Stomach (tissue), 4 donors: ENCODE measurements around the gene NAV2.

Experiments used
- EP300 ChIP-seq: sonication (generic); formaldehyde crosslinking; IDR thresholded peaks from one replicate; pipeline ENCODE4 v1.6.1; 2017; ENCODE audit warnings: antibody characterized with exemption
- POLR2A ChIP-seq, 4 donors: fragments of 450-650 bp; IDR thresholded peaks; one replicate each; pipeline ENCODE4 v1.6.1; 2016; ENCODE audit warnings: antibody characterized with exemption in 4 of 4, control low read depth in 2 of 4, mild to moderate bottlenecking in 1 of 4, moderate library complexity in 1 of 4
- POLR2AphosphoS5 ChIP-seq, 3 donors: sonication (generic); formaldehyde crosslinking; IDR thresholded peaks; one replicate each; pipeline ENCODE4 v1.6.1; 2016; ENCODE audit warnings: antibody characterized with exemption in 3 of 3
- TF ChIP-seq, protein P1 (sequence below), 7 experiments: fragments of 450-650 bp in 4 of 7; fragments of 200-600 bp in 3 of 7; sonication (generic) in 3 of 7; IDR thresholded peaks; one replicate each; pipeline ENCODE4 v1.5.1; 2016 to 2019; ENCODE audit warnings: antibody characterized with exemption in 7 of 7, control low read depth in 2 of 7, mild to moderate bottlenecking in 1 of 7

DNA sequence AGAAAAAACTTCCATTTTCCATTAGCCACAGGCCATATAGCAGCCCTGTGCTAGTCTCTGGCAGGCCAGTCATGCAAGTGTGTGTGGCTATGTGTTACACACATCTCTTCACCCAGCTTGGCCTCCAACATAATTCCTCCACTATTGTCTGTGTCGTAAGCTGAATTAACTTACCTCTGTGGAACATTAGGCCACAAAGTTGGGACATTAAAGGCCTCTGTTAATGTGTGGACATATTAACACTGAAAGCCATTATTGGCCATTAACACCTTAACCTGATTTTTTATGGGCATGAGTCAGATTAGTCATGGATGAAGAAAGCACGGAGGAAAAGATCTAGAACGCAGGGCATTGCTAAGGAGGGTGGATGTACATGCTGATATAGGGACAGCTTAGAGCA is 347.5 kb downstream of the NAV2 start:
- TF ChIP-seq, protein P1, sequence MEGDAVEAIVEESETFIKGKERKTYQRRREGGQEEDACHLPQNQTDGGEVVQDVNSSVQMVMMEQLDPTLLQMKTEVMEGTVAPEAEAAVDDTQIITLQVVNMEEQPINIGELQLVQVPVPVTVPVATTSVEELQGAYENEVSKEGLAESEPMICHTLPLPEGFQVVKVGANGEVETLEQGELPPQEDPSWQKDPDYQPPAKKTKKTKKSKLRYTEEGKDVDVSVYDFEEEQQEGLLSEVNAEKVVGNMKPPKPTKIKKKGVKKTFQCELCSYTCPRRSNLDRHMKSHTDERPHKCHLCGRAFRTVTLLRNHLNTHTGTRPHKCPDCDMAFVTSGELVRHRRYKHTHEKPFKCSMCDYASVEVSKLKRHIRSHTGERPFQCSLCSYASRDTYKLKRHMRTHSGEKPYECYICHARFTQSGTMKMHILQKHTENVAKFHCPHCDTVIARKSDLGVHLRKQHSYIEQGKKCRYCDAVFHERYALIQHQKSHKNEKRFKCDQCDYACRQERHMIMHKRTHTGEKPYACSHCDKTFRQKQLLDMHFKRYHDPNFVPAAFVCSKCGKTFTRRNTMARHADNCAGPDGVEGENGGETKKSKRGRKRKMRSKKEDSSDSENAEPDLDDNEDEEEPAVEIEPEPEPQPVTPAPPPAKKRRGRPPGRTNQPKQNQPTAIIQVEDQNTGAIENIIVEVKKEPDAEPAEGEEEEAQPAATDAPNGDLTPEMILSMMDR (IDR thresholded peaks at IDR 0.05), result no peak
- no peak for TF ChIP-seq EP300
- TF ChIP-seq POLR2A (IDR thresholded peaks at IDR 0.05), result no peak
- TF ChIP-seq POLR2AphosphoS5 (IDR thresholded peaks at IDR 0.05), result no peak
